Testis (tissue), 3 donors: ENCODE data around the gene MCF2L. TPM values are rescaled to one million over a fixed set of nuclear protein-coding genes. Genes with fewer than 3 reads are reported as not detected.
A peak's percentile ranks its signal among the peaks of the same experiment; 100 is the strongest.

ENCODE experiments used
- DNase-seq: peaks from one replicate; pipeline ENCODE4 v3.0.0-alpha.2; 2019
- H3K27ac ChIP-seq, 2 donors: fragments of 200-600 bp; sonication (generic); one replicate each; pipeline ENCODE4 v1.5.1; 2019
- H3K27me3 ChIP-seq: fragments of 200-600 bp; sonication (generic); one replicate; pipeline ENCODE4 v1.5.1; 2019
- H3K36me3 ChIP-seq: fragments of 200-600 bp; sonication (generic); one replicate; pipeline ENCODE4 v1.5.1; 2017; ENCODE audit warnings: low read depth; ENCODE audit errors: missing control alignments
- H3K4me1 ChIP-seq: fragments of 200-600 bp; sonication (generic); one replicate; pipeline ENCODE4 v1.5.1; 2019
- H3K4me3 ChIP-seq, 2 donors: fragments of 200-600 bp; sonication (generic); one replicate each; pipeline ENCODE4 v1.5.1; 2017 to 2019
- H3K9me3 ChIP-seq: fragments of 200-600 bp; sonication (generic); one replicate; pipeline ENCODE4 v1.5.1; 2017
- CTCF ChIP-seq, 3 experiments: fragments of 450-650 bp in 2 of 3; fragments of 200-600 bp in 1 of 3; sonication (generic) in 1 of 3; IDR thresholded peaks; one replicate each; pipeline ENCODE4 v1.5.1; 2016 to 2019; ENCODE audit warnings: antibody characterized with exemption in 3 of 3, mild to moderate bottlenecking in 2 of 3, moderate library complexity in 1 of 3
- POLR2A ChIP-seq: fragments of 450-650 bp; IDR thresholded peaks from one replicate; pipeline ENCODE4 v1.6.1; 2017; ENCODE audit warnings: antibody characterized with exemption, mild to moderate bottlenecking, moderate library complexity
- WGBS, 2 donors: methylation state at CpG; one replicate each; pipeline ENCODE4 v1.1.5; 2018; 5-methylcytosine and 5-hydroxymethylcytosine counted together
- intact Hi-C: fragments of 100-400 bp; cut with DNase I; formaldehyde crosslinking; loops from one replicate; pipeline ENCODE4 v1.15.1; 2023; ENCODE audit warnings: low total_unique reads
- polyA plus RNA-seq: library from polyadenylated mRNA; stranded (reverse); fragments of 350-450 nt; fragmentation: Illumina TruSeq; extraction: RNeasy Lipid Tissue Mini Kit (QIAGEN cat#74804); gene quantifications from one replicate; pipeline ENCODE4 v1.2.3, GENCODE V29; 2014; ENCODE audit warnings: low read depth, low replicate concordance; ENCODE audit not compliant: insufficient read depth
- total RNA-seq, 2 donors: library from RNA; depleted of rRNA; stranded (reverse); fragments of >200 nt; gene quantifications; one replicate each; pipeline ENCODE4 v1.2.3, GENCODE V29; 2016

The MCF2L gene
- total and polyA plus RNA-seq, 3 donors from 2014 or later: 5.0 to 17.6 (median 14.6) TPM

GRCh38 chr13:112959701-112960542 lies 9.1 kb upstream of the MCF2L start:
- Histone ChIP-seq H3K36me3 (no peaks in the 10 kb centered on the region), H3K4me1 (peaks cover 11% of the 10 kb centered on the region), H3K27ac (peak overlapping the region in 1 of 2 donors; percentile 63), H3K27me3 (no peaks in the 10 kb centered on the region), H3K9me3 (no peaks in the 10 kb centered on the region), H3K4me3 (no peak overlapping the region)
- intact Hi-C loops: no loop called here
- DNase-seq: no peak
- WGBS, 2 donors: 82 to 83% methylated on average over 24 to 30 of the region's 30 CpGs
- TF ChIP-seq CTCF (IDR thresholded peaks at IDR 0.05) (no peak), POLR2A (no peak)

- Histone ChIP-seq H3K4me1 (peaks cover 11% of the 10 kb centered on the region), H3K9me3 (no peaks in the 10 kb centered on the region), H3K4me3 (no peak overlapping the region), H3K27ac (no peak overlapping the region), H3K27me3 (no peaks in the 10 kb centered on the region), H3K36me3 (no peaks in the 10 kb centered on the region)
- no peak for TF ChIP-seq POLR2A
- no peak for TF ChIP-seq CTCF (IDR thresholded peaks at IDR 0.05)
- 76 to 89% methylated on average over 7 of the region's 7 CpGs for WGBS, 2 donors
- intact Hi-C loops: no loop called here
- no peak for DNase-seq
These were observed 8.3 kb upstream of the MCF2L start for GRCh38 chr13:112960706-112961105.

GRCh38 chr13:112961457-112962369 lies 7.3 kb upstream of the MCF2L start:
- intact Hi-C loops: no loop called here
- H3K27me3 ChIP-seq: no peaks in the 10 kb centered on the region
- no peak overlapping the region for H3K27ac ChIP-seq
- H3K36me3 ChIP-seq: no peaks in the 10 kb centered on the region
- DNase-seq: no peak
- 72 to 78% methylated on average over 11 to 21 of the region's 21 CpGs for WGBS, 2 donors
- H3K4me1 ChIP-seq: peaks cover 11% of the 10 kb centered on the region
- no peak for TF ChIP-seq POLR2A
- no peak for TF ChIP-seq CTCF (IDR thresholded peaks at IDR 0.05)
- H3K4me3 ChIP-seq: no peak overlapping the region
- H3K9me3 ChIP-seq: no peaks in the 10 kb centered on the region

GRCh38 chr13:112962396-112962795 lies 6.6 kb upstream of the MCF2L start:
- TF ChIP-seq POLR2A (no peak), CTCF (IDR thresholded peaks at IDR 0.05) (no peak)
- Histone ChIP-seq H3K27me3 (no peaks in the 10 kb centered on the region), H3K4me1 (peaks cover 11% of the 10 kb centered on the region), H3K9me3 (no peaks in the 10 kb centered on the region), H3K36me3 (no peaks in the 10 kb centered on the region), H3K27ac (no peak overlapping the region), H3K4me3 (no peak overlapping the region)
- intact Hi-C loops: no loop called here
- no peak for DNase-seq
- WGBS, 2 donors: 73 to 77% methylated on average over 5 to 9 of the region's 9 CpGs
